Fibroblast of skin of scalp (primary cell): ENCODE results near the gene CEP128.

Experiments used
- DNase-seq: peaks from one replicate; pipeline ENCODE4 v3.0.0-alpha.2; 2013

CEP128 gene

DNA sequence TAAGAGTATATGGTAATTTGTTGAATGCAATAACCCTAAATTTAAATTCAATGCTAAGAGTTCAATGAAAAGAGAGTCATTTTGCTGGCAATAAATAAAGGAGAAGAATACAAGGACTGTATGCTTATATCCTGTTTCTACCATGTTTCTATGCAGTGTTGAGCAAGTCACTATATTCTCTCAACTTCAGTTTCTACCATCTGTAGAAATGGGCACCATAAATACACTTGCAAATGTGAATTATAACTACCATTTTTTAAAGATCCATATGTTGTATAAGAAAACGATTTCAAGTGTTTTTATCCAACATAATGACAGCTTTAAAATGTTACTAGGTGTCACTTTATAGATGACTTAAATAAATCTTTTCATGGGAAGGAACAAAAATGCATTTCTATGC is 170.3 kb downstream of the CEP128 start:
- no peak for DNase-seq

DNA sequence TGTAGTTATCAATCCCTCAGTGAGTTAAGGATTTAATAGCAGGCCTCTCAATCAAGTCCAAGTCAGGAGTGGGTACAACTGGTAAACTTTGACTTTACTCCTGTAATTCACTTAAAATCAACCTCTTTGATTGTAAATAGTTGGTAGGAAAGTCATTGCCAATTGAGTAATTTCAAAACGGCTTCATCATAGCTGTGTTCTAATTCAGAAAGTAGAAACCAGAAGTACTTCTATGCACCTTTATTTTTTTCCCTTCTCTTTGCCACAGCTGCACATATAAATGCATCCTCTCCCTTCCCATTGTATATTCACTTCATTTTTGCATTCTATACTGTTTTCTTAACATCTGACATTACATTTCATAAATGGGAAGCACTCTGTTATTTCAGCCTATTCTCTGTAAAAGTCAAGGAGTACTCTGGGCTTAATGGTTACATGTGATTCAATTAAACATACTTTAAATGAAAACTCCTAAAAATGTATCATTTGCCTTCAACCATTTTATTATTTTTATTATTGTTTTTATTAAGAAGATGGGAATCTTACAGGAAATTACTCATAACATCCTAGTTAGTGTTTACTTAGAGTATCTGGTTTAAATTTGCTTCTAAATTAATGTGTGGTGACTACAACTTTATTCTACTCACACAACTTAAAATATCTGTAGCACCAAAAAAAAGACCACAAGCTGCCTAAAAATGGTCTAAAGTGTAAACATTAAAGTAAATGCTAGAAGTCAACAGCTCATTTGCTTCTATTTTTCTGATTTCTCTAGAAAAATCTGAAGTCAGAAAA is 171.2 kb downstream of the CEP128 start:
- DNase-seq, result peak; percentile 45

DNA sequence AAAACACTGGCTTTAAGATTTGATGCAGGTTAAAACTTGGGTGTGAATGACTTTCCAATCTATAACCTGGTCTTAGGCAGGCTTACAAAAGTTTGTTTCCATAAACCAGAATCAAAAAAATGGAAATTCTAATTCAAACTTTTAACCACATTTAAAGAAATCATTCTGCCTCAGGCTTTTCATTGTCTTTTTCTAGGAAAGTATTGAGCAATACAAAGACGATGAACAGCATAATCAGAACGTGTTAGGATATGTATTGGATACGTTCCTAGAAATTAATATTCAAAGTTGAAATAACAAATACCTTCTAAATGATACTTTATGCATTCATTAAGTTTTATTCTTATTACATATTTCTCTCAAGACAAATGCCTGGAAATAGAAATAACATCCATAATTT is 172.9 kb downstream of the CEP128 start:
- DNase-seq, result no peak

DNA sequence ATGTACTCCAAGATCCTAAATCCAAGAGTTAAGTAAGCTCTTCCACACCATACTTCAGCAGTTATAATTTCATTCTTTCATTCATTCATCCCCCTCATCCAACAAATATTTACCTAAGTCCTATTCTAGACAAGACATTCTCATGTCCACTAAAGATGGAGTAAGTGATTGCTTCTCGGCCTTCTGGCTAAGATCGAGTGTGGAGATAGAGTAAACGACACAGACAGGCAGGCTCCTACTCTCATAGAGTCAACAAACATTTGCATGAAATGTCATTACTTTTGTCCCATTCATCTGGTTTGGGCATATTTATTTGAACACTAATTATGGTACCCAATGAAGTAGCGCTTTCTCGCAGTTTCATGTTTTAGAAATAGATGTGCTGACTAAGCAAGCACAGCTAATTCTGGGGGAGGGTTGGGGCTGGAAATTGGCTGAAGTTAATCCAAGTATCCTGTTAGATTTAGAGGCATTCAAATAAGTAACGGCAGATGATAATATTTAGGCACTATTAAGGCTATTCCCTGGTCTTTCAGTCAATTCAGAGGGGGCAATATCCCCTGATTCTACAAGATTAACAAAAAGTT is 176.5 kb downstream of the CEP128 start:
- DNase-seq, result no peak

DNA sequence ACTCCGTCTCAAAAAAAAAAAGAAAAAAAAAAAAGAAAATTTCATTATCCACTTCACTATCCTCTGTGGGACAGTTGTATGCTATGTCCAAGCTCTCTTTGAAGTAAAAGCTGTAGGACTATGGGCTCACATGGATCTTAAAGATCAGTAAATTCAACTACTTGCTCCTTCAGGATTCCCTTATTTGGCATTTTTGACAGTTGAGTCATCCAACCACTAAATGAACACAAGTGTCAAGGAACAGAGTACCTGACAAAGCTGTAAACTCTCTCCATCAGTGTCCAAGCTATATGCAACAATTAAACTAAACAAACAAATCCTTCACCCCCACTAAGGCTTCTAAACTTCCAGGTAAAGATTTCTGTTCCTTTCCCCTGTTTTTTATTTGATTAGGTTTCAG is 177.0 kb downstream of the CEP128 start:
- DNase-seq, result peak; percentile 24

DNA sequence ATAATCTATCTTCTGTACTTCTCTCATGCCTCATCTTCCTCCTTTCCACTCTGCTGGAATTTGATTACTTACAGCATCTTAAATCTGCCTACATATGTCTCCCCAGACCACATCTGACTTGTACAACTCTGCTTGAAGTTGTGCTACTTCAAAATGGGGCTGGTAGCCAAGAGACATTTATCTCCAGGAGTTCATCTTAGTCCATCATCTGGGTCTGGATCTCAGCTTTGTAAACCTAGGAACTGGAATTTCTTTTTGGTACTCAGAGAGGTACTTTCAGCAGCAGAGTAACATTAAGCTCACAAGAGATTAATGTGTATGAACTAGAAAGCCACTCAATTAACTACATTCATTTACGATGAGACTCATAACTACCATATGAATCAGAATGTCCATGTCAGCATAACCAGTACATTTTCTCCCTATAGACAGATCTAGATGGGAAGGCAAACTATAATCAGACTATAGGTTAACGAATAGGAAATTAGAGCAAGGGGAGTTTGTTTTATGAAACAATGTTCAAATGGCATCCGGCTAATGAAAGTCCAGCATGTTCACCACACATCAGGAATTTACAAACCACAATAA is 178.8 kb downstream of the CEP128 start:
- peak; percentile 10 for DNase-seq

DNA sequence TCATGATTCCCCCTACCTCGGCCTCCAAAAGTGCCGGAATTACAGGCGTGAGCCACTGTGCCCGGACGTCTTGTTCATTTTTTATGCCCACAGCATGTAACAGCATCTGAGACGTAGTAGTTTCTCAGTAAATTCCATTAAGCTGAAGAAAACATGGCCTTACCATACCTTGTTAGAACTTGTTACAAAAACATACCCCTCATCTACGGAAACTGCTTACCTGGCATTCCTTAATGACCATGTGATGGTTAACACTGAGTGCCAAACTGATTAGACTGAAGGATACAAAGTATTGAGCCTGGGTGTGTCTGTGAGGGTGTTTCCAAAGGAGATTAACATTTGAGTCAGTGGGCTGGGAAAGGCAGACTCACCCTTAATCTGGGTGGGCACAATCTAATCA is 186.8 kb downstream of the CEP128 start:
- DNase-seq, result no peak

DNA sequence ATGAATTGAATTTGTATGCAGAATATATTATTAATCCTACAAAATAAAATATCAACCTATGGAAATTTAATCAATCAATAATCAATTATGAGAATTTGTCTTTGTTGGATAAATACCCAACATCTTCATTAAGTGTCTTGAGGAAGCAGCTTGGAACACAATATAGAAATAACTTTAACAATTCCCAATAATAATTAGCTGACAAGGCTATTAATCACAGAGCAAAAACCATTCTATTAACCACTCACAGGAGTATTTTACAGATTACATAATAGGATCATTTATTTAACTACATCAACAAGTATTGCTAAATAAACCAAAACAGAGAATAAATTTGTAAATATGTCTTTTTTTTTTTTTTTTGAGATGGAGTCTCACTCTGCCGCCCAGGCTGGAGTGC is 190.3 kb downstream of the CEP128 start:
- no peak for DNase-seq

DNA sequence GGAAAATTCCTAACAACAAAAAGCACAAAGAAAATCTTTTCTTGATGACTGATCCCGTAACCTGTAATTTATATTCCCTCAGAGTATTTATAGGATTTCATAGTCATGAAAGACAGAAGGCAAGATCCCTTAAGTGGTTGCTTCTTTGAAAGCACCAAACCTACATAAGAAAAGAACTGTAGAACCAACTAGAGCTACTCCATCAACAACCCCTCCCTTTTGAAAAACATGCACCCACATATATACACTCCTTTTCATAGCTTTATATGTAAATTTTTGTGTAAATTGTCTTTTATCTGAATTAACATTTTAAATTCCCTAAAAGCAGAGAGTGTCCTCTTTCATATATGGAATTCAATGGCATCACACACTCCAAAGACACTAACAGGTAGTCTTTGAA is 215.3 kb downstream of the CEP128 start:
- DNase-seq, result no peak

DNA sequence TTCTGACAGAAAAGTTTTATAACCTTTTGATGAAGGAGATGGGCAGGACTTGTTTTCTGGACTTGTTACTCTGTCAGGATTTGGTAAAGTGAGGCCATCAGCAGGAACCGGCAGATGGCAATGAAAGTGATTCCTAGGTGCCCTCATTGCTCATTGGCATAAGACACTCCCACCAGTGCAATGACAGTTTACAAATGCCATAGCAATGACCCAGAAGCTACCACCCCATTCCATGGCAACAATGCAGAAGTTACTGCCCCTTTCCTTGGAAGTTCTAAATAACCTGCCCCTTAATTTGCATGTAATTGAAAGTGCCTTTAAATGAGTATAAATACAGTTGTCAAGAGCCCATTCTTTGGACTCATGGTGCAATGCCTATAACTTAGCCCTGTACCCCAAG is 222.6 kb downstream of the CEP128 start:
- DNase-seq, result no peak

DNA sequence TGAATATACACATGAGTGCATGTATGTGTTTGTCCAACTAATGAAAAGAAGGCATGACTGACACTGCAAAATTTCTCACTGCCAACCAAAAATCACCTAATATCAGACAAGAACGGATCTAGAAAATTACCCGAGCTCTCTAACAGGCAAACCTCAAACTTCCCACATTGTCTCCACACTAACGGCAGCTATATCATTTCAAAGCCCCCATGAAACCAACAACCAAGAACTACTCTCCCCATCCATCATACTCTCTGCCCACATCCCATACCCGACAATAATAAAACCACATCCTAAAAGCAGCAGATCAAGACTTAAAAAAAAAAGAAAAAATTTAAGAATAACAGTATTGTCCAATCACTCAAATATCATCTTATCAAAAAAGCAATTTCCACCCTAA is 227.1 kb downstream of the CEP128 start:
- no peak for DNase-seq

DNA sequence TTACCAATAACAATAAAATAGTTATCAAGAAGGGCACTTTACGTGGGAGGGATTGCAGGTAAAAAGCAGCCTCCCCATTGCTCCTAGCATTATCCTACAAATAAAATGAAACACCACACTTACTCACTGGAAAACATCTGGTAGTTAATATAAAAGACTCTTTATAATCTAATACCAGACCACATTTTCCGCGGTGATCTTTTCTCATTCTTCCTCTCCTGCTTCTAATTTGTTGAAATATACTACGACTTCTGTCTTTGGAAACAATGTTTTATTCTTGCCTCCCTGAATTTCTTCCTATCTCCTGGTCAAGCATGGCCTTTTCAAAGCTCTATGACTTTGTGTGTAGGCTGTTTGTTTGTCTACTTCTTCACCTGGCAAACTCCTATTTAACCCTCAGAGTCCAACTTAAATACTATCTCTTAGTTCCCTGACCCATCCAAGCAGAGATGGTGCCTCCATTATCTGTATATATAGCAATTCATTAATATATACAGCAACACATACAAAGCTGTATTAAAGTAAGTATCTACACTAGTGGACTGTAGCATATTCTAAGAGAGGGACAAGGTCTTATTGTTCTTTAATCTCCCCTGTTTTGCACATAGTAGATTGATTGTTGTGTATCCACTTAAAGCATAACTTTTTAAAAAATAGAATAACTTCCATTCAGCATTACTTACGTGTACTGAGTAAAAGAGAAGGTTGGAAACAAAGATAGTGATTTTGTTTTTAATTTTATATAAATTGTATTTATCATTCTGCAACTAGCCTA is 228.3 kb downstream of the CEP128 start:
- no peak for DNase-seq

DNA sequence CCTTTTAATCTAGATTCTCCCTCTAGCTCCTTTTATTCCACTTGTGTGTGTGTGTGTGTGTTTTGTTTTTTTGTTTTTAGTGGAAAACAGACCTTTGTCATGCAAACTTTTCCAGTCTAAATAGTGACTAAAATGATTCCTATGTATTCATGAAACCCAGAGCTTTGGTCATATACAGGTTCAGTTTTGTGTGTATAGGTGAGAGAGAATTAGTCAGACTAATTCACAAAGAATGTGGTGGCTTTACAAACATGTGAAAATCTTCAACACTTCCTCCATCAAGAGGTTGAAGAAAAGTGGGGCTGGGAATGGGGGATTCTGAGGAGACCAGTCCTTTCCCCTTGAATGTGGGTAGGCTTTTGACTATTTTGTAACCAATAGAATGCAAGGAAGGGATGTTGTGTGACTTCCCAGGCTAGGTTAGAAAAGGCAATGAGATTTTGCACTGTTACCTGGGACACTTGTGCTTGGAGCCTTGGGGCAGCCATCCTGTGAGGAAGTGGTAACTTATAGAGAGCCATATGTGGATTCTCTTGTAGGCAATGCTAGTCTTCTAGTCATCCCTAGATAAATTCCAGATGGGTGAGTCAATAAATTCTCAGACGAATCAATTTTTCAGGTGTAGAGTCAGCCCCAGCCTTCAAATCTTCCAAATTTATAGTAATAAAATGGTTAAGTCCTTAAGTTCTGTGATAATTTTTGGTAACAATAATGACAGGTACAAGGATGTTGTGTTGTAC is 236.1 kb downstream of the CEP128 start:
- DNase-seq, result no peak

DNA sequence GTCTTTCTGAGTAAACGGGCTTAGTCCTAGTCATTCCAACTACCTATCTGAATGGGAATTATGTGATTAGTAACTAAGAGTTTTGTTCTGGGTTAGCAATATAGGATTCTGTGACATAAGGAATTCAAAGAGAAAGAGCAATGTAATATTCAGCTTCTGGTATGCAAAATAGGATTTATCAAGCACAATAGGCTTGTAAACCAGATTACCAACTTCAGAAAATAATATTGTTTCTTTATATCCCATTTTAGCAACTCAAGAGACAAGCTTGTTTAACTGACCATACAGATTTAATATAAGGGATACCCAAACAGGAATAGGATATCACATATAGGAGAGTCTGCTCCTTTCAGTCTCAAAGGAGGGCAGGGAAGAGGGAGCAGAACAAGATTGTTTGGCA is 240.9 kb downstream of the CEP128 start:
- DNase-seq, result no peak

DNA sequence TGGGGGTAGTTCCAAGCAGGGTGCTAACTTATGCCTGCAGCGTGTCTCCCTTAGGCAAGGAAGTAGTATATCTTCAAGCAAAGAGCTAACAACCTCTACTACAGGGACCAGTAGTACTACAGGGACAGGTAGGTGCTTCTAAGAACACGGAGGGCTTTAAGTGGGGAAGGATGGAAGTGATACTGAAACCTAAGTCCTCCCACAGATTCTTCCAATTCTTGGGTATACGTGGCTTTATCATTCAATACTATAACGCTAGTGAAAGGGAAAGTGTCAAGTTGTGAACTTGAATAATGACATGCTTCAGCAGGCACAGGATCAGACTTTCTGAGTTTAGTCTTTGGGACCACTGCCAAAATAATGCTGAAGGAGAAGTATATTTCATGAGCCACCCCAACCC is 241.7 kb downstream of the CEP128 start:
- DNase-seq, result no peak

DNA sequence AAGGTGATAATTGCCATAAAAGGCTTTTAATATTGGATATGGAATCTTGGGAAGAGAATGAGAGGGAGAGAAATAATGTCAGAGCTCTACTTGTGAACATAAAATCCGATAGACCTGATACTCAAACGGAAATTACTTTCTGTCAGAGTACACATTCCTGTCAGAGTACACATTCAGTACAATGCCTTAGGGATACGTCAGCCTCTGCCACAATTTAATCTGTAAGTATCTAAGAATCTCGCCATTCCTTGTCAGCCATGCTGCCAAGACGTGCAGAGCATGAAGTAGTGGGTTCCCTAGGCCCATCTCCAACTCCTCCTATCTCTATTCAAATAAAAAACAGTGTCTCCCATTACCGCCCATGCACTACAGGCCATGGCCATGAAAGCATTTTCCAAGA is 242.6 kb downstream of the CEP128 start:
- no peak for DNase-seq

DNA sequence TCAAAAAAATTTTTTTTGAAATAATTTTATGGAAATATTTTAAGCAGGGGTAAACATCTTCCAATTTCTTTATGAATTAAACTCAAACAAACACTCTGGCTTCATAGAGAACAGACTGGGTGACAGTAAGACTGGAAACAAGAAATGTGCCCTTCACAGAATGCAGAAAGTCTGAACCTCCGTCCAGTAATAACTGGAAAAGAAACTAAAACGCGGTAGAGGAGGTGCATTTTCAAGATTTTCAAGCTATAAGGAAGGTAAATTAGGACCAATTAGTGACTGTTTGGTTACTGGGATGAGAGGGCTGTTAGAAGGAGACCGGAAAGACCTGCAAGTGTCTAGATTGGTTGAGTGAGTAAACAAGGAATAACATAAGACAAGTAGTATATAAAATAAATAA is 245.7 kb downstream of the CEP128 start:
- no peak for DNase-seq

DNA sequence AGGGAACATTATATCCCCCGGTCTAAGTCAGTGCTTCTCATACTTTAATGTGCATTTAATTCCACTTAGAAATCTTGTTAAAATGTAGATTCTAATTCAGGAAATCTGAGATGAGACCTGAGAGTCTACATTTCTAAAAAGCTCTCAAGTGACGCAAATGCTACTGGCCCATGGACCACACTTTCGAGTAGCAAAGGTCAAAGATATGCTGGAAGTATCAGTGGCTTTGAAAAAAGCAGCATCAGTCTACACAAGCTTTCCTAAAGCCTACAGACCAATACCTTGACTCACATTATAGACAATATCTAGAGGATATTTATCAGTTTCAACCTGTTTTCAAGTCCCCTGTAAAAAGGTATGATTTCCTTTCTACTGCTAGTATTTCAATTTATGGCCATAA is 248.6 kb downstream of the CEP128 start:
- no peak for DNase-seq

DNA sequence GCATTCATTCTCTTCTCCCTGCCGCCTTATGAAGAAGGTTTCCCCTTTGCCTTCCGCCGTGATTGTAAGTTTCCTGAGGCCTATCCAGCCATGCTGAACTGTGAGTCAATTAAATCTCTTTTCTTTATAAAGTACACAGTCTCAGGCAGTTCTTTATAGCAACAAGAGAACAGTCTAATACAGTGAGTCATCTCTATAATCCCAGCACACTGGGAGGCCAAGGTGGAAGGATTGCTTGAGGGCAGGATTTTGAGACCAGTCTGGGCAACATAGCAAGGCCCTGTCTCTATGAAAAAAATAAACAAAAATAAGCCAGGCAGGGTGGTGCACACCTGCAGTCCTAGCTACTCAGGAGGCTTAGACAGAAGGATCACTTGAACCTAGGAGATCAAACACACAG is 259.9 kb downstream of the CEP128 start:
- peak; percentile 14 for DNase-seq

DNA sequence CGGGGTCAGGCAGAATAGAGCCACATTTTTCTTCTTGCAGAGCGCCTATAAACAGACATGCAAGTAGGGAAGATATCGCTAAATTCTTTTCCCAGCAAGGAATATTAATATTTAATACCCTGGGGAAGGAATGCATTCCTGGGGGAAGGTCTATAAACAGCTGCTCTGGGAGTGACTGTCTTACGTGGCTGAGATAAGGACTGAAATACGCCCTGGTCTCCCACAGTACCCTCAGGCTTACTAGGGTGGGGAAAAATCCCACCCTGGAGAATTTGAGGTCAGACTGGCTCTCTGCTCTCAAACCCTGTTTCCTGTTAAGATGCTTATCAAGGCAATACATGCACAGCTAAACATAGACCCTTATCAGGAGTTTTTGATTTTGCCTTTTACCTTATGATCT is 262.3 kb downstream of the CEP128 start:
- no peak for DNase-seq

DNA sequence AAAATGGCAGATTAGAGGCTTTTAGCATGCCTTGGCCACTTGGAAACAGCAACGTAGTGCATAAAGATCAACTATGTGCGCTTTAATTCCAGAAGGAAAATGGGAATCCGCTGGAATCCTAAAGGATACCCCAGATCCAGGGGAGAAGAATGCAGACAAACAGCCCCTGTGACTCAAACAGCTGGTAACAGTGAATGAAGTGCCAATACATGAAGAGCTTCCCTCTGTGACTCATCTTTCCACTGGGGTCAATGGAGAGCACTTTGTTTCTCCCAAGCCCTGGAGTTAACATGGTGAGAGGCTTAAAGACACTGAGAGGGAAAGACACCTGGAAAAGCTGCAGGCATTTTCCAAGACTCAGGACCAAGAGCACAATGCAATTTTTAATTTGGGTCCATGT is 263.1 kb downstream of the CEP128 start:
- DNase-seq, result peak; percentile 11

DNA sequence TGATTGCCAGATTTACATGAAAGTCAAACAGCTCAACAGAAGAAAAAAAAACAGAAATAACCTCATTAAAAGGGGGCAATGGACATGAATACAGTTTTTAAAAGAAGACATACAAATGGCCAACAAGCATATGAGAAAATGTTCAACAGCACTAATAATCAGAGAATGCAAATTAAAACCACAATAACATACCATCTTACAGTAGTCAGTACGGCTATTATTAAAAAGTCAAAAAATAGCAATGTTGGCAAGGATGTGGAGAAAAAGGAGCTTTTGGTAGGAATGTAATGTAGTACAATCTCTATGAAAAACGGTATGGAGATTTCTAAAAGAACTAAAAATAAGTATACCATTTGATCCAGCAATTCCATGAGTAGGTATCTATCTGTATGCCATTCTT is 272.1 kb downstream of the CEP128 start:
- peak; percentile 77 for DNase-seq

DNA sequence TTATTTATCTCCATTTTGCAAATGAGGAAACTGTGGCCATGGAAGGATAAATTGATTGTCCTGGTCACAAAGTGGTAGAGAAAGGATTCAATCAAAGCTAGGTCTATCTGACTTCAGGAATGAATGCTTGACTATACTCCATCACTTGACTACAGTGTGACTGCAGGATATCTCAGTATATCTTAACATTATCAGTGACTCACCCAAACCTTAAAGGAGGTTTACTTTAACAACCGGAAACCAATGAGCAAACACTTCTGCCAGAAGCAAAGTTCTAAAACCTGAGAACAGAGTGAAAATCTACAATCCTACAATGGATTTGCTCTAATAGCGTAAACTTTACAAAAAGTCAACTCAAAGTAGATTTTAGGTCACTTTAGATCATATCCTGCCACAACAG is 277.0 kb downstream of the CEP128 start:
- DNase-seq, result no peak
